NT2/D1 (cell line): ENCODE data around the gene FRMD4A.
"Not testable (repeated sequence)": the region's sequence is repeated elsewhere in the genome, so short reads cannot be mapped to it uniquely, and the experiment has no call there.

ENCODE experiments used
- DNase-seq: peaks from one replicate; pipeline ENCODE4 v3.0.0-alpha.2; 2011; ENCODE audit warnings: low read depth, low spot score
- H3K27me3 ChIP-seq: 2 replicates; pipeline ENCODE4 v1.6.0; 2011; ENCODE audit warnings: mild to moderate bottlenecking; ENCODE audit not compliant: insufficient read length, insufficient read depth
- H3K36me3 ChIP-seq: 2 replicates; pipeline ENCODE4 v1.6.1; 2011; ENCODE audit warnings: mild to moderate bottlenecking, low read length, mixed read lengths; ENCODE audit not compliant: insufficient read depth, insufficient read length
- H3K4me1 ChIP-seq: 2 replicates; pipeline ENCODE4 v1.5.1; 2011; ENCODE audit not compliant: insufficient read depth, insufficient read length
- H3K4me3 ChIP-seq: 2 replicates; pipeline ENCODE4 v1.5.1; 2011; ENCODE audit warnings: low read depth; ENCODE audit not compliant: insufficient read length
- H3K9ac ChIP-seq: 2 replicates; pipeline ENCODE4 v1.6.0; 2011; ENCODE audit warnings: low read depth; ENCODE audit not compliant: insufficient read length
- H3K9me3 ChIP-seq: 2 replicates; pipeline ENCODE4 v1.5.1; 2011; ENCODE audit warnings: mild to moderate bottlenecking, low read length; ENCODE audit not compliant: insufficient read depth
- SUZ12 ChIP-seq: IDR thresholded peaks from 2 replicates; pipeline ENCODE4 v1.6.1; 2011; ENCODE audit not compliant: insufficient read length, insufficient read depth; ENCODE audit errors: extremely low read depth
- YY1 ChIP-seq: IDR thresholded peaks from 2 replicates; pipeline ENCODE4 v1.6.1; 2011; ENCODE audit not compliant: insufficient read length, insufficient read depth
- ZNF274 ChIP-seq: IDR thresholded peaks from 2 replicates; pipeline ENCODE4 v1.6.1; 2011; ENCODE audit warnings: mild to moderate bottlenecking, low read depth, low read length

The FRMD4A gene

GRCh38 chr10:13720699-13721098 is 610.0 kb downstream of the FRMD4A start:
- Histone ChIP-seq H3K4me3 (no peak overlapping the region), H3K27me3 (no peaks in the 10 kb centered on the region), H3K4me1 (no peaks in the 10 kb centered on the region), H3K36me3 (no peaks in the 10 kb centered on the region), H3K9me3 (no peaks in the 10 kb centered on the region), H3K9ac (no peak overlapping the region)
- no peak for DNase-seq
- TF ChIP-seq SUZ12 (no peak), YY1 (no peak), ZNF274 (no peak)

- no peaks in the 10 kb centered on the region for H3K9me3 ChIP-seq
- TF ChIP-seq SUZ12 (no peak), ZNF274 (no peak), YY1 (no peak)
- no peaks in the 10 kb centered on the region for H3K27me3 ChIP-seq
- DNase-seq, result no peak
- no peaks in the 10 kb centered on the region for H3K4me1 ChIP-seq
- no peak overlapping the region for H3K4me3 ChIP-seq
- no peak overlapping the region for H3K9ac ChIP-seq
- H3K36me3 ChIP-seq, result no peaks in the 10 kb centered on the region
Observed at GRCh38 chr10:13719425-13719824, 611.3 kb downstream of the FRMD4A start.

DNA sequence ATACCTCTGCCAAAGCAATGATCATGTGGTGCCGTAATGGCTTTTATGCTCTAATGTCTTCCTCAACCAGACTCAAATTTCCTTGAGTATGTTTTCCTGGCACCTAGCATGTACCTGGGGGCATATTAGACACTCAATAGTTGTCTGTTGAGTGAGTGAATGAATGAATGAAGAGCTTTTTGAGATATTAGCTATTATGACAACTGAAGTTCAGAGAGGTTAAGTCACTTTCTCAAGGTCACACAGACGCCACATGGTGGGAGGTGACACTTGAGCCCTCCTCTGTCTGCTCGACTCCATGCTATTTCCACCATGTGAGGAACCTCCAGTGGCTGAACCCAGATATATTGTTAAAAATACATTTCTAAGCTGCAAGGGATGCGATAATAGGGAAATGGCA is 611.9 kb downstream of the FRMD4A start:
- no peaks in the 10 kb centered on the region for H3K27me3 ChIP-seq
- H3K9ac ChIP-seq, result no peak overlapping the region
- no peaks in the 10 kb centered on the region for H3K4me1 ChIP-seq
- no peaks in the 10 kb centered on the region for H3K9me3 ChIP-seq
- no peaks in the 10 kb centered on the region for H3K36me3 ChIP-seq
- DNase-seq, result no peak
- TF ChIP-seq ZNF274, result no peak
- no peak for TF ChIP-seq YY1
- no peak for TF ChIP-seq SUZ12
- H3K4me3 ChIP-seq, result no peak overlapping the region

DNA sequence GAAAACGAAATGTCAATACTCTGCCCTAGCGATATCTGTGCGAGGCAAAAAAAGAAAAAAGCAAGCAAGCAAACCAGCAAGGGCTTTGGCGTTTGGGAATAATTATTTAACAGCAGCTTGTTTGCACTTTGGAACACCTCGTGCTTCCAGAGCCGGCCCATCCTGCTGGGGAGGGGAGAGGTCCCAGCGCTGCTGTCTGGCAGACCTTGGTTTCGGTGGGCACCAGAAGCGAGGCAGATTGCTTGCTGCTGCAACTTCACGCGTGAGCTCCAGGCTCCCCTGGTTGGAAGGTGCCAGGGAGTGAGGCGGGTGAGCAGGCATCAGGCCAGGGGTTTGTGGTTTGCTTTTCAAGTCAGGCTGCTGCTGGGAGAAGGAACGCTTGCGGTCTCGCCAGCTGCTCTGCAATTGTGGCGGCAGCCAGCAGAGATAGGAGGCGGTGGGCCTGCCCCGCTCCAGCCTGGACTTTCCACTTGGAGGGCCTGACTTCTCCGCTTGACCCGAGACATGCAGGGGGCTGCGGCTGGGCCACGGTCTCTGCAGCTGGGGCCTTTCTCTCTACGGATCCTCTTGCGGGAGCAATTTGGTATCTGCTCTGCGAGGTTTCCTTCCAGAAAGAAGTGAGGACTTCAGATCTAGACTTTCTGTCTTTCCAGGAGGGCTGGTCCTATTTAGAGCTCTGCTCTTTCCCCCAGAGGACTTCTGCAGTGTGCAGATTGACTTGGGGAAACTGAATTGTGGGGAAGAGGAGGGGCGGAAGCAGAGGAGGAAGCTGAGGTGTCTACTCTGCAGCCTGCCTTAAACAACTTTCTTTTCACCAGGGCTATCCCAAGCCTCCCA is 612.6 kb downstream of the FRMD4A start:
- no peak for DNase-seq
- no peak overlapping the region for H3K9ac ChIP-seq
- H3K9me3 ChIP-seq, result no peaks in the 10 kb centered on the region
- no peaks in the 10 kb centered on the region for H3K36me3 ChIP-seq
- no peaks in the 10 kb centered on the region for H3K4me1 ChIP-seq
- TF ChIP-seq YY1 (no peak), SUZ12 (no peak), ZNF274 (no peak)
- no peaks in the 10 kb centered on the region for H3K27me3 ChIP-seq
- H3K4me3 ChIP-seq, result no peak overlapping the region

DNA sequence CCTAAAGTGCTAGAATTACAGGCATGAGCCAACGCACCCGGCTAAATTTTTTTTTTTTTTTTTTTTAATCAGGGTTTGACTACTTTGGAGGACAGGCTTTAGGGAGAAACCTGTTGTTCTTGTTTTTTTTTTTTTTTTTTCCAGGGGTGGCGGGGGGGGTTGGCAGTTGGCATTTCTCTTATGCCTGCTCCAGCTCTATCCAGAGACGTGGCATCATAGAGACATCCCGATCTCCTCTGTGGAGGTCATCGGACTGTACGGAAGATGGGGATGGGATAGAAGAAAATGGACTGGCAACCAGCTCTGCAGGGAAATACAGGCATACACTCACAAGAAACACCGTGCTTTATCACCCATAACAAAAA is 613.2 kb downstream of the FRMD4A start:
- Histone ChIP-seq H3K27me3 (no peaks in the 10 kb centered on the region), H3K36me3 (no peaks in the 10 kb centered on the region), H3K4me1 (peaks cover 2% of the 10 kb centered on the region), H3K4me3 (no peak overlapping the region), H3K9me3 (no peaks in the 10 kb centered on the region), H3K9ac (no peak overlapping the region)
- DNase-seq, result no peak
- TF ChIP-seq YY1, result no peak
- TF ChIP-seq SUZ12, result no peak
- no peak for TF ChIP-seq ZNF274

GRCh38 chr10:13716081-13717071 is 614.3 kb downstream of the FRMD4A start:
- no peaks in the 10 kb centered on the region for H3K36me3 ChIP-seq
- DNase-seq, result no peak
- no peak overlapping the region for H3K9ac ChIP-seq
- H3K9me3 ChIP-seq, result no peaks in the 10 kb centered on the region
- no peak overlapping the region for H3K4me3 ChIP-seq
- H3K4me1 ChIP-seq, result peaks cover 2% of the 10 kb centered on the region
- H3K27me3 ChIP-seq, result no peaks in the 10 kb centered on the region
- TF ChIP-seq SUZ12 (no peak), YY1 (no peak), ZNF274 (no peak)

DNA sequence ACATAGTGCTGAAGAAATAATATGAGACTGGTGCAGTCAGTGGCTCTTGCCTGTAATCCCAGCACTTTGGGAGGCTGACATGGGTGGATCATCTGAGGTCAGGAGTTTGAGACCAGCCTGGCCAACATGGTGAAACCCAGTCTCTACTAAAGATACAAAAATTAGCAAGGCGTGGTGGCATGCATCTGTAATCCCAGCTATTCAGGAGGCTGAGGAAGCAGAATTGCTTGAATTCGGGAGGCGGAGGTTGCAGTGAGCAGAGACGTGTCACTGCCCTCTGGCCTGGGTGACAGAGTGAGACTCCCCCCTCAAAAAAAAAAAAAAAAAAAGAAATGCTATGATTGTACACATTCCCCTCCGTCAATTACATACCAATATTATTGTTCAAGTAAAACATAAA is 615.1 kb downstream of the FRMD4A start:
- H3K9me3 ChIP-seq, H3K4me3 ChIP-seq, H3K27me3 ChIP-seq, H3K9ac ChIP-seq, DNase-seq, H3K36me3 ChIP-seq, H3K4me1 ChIP-seq: not testable (repeated sequence)
